G401.6 (cell line): ENCODE measurements around the gene FOXI2.

Experiments used
- FAIRE-seq: peaks from 2 replicates; lab custom pipeline; 2012; peaks lifted over from hg19 to GRCh38; lab: Jason Lieb, UNC

Gene FOXI2

GRCh38 chr10:127736915-127737562 is at the start of gene FOXI2:
Gene FOXI2 (plus strand): TSS chr10:127737185. CDS start chr10:127737274, 89 bp downstream.
- FAIRE-seq: no peak

- FAIRE-seq: no peak
Observed at GRCh38 chr10:127687548-127687947, 49.4 kb upstream of the FOXI2 start.

- FAIRE-seq: no peak
Observed at GRCh38 chr10:127690176-127690835, 46.7 kb upstream of the FOXI2 start.

- FAIRE-seq: no peak
Observed at GRCh38 chr10:127694580-127695193, 42.3 kb upstream of the FOXI2 start.

- FAIRE-seq: no peak
Observed at GRCh38 chr10:127695431-127695830, 41.6 kb upstream of the FOXI2 start.

- FAIRE-seq: no peak
Observed at GRCh38 chr10:127698886-127699285, 38.1 kb upstream of the FOXI2 start.

GRCh38 chr10:127699311-127699710 is 37.7 kb upstream of the FOXI2 start:
- no peak for FAIRE-seq

GRCh38 chr10:127702271-127702670 is 34.7 kb upstream of the FOXI2 start:
- no peak for FAIRE-seq

- FAIRE-seq: no peak
Observed at GRCh38 chr10:127715249-127715648, 21.7 kb upstream of the FOXI2 start.

GRCh38 chr10:127715782-127716378 is 21.1 kb upstream of the FOXI2 start:
- FAIRE-seq: peak; percentile 58

GRCh38 chr10:127720142-127720541 is 16.8 kb upstream of the FOXI2 start:
- FAIRE-seq: no peak

GRCh38 chr10:127720903-127721302 is 16.1 kb upstream of the FOXI2 start:
- FAIRE-seq: no peak

GRCh38 chr10:127734753-127735152 is 2.2 kb upstream of the FOXI2 start:
- FAIRE-seq: no peak

GRCh38 chr10:127735156-127735555 is 1.8 kb upstream of the FOXI2 start:
- no peak for FAIRE-seq

- no peak for FAIRE-seq
Observed at GRCh38 chr10:127735723-127736221, 1.2 kb upstream of the FOXI2 start.

GRCh38 chr10:127736222-127736914 is 617 bp upstream of the FOXI2 start:
- no peak for FAIRE-seq

- no peak for FAIRE-seq
Observed at GRCh38 chr10:127737563-127738511, 852 bp downstream of the FOXI2 start.

GRCh38 chr10:127738512-127739424 is 1.8 kb downstream of the FOXI2 start:
- FAIRE-seq: no peak

- FAIRE-seq: no peak
Observed at GRCh38 chr10:127739908-127740307, 2.9 kb downstream of the FOXI2 start.

- FAIRE-seq: no peak
Observed at GRCh38 chr10:127740596-127740995, 3.6 kb downstream of the FOXI2 start.
